ENCODE results near the gene ARMC5.
"Not testable (repeated sequence)": the region's sequence is repeated elsewhere in the genome, so short reads cannot be mapped to it uniquely, and the experiment has no call there.

DNA sequence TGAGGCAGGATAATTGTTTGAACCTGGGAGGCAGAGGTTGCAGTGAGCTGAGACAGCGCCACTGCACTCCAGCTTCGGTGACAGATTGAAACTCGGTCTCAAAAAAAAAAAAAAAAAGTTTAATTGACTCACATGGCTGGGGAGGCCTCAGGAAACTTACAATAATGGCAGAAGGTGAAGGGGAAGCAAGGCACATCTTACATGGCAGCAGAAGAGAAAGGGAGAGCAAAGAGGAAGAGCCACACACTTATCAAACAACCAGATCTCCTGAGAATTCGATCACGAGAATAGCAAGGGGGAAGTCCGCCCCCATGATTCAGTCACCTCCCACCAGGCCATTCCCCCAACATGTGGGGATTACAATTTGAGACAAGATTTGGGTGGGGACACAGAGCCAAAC lies 13.4 kb upstream of the ARMC5 start:
- TF ChIP-seq, protein P1, sequence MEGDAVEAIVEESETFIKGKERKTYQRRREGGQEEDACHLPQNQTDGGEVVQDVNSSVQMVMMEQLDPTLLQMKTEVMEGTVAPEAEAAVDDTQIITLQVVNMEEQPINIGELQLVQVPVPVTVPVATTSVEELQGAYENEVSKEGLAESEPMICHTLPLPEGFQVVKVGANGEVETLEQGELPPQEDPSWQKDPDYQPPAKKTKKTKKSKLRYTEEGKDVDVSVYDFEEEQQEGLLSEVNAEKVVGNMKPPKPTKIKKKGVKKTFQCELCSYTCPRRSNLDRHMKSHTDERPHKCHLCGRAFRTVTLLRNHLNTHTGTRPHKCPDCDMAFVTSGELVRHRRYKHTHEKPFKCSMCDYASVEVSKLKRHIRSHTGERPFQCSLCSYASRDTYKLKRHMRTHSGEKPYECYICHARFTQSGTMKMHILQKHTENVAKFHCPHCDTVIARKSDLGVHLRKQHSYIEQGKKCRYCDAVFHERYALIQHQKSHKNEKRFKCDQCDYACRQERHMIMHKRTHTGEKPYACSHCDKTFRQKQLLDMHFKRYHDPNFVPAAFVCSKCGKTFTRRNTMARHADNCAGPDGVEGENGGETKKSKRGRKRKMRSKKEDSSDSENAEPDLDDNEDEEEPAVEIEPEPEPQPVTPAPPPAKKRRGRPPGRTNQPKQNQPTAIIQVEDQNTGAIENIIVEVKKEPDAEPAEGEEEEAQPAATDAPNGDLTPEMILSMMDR (IDR thresholded peaks at IDR 0.05; ENCODE audit: borderline replicate concordance, extremely low read depth, low read length, poor library complexity, severe bottlenecking), result not testable (repeated sequence)
- not testable (repeated sequence) for TF ChIP-seq EZH2 (IDR thresholded peaks at IDR 0.05; ENCODE audit: borderline replicate concordance, low read depth, low read length, severe bottlenecking)
